H1 (cell line): ENCODE data around the gene TPBG. TPM values are rescaled to one million over a fixed set of nuclear protein-coding genes. Genes with fewer than 3 reads are reported as not detected.

ENCODE experiments used
- CTCF ChIA-PET: fragments of 300-600 bp; sonication (Branson Sonifier 250); formaldehyde crosslinking; loops from one replicate; lab custom pipeline; 2021; ENCODE audit not compliant: partially characterized antibody; lab: Charles Lee
- POLR2A ChIA-PET: fragments of 300-600 bp; sonication (Branson Sonifier 250); formaldehyde crosslinking; loops from one replicate; lab custom pipeline; 2021; ENCODE audit warnings: inconsistent platforms; ENCODE audit not compliant: partially characterized antibody; lab: Charles Lee
- DNase-seq, 2 experiments: peaks; one replicate each; pipeline versions ENCODE4 v3.0.0 to v3.0.0-alpha.2; 2010 to 2022; ENCODE audit warnings: low spot score in 2 of 2, low read depth in 1 of 2, mixed read lengths in 1 of 2
- FAIRE-seq: peaks from 2 replicates; lab custom pipeline; 2011; peaks lifted over from hg19 to GRCh38; lab: Jason Lieb, UNC
- H2AFZ ChIP-seq: 2 replicates; pipeline ENCODE4 v1.8.1; 2012; ENCODE audit warnings: low read length, inconsistent platforms
- H2AK5ac ChIP-seq: 2 replicates; pipeline ENCODE4 v1.6.1; 2013; ENCODE audit warnings: low read depth, low read length
- H2BK120ac ChIP-seq: replicated peaks from 2 replicates; pipeline ENCODE3; 2013; ENCODE audit warnings: low read depth, low read length, inconsistent platforms
- H2BK12ac ChIP-seq: 2 replicates; pipeline ENCODE4 v1.6.1; 2013; ENCODE audit warnings: low read depth, low read length
- H2BK15ac ChIP-seq: 2 replicates; pipeline ENCODE4 v1.6.1; 2013; ENCODE audit warnings: low read length
- H2BK20ac ChIP-seq: 2 replicates; pipeline ENCODE4 v1.6.1; 2013; ENCODE audit warnings: low read length
- H2BK5ac ChIP-seq: 2 replicates; pipeline ENCODE4 v1.6.1; 2013; ENCODE audit warnings: low read depth, low read length
- H3K14ac ChIP-seq: 2 replicates; pipeline ENCODE4 v1.6.1; 2013; ENCODE audit warnings: inconsistent platforms; ENCODE audit not compliant: insufficient read length
- H3K18ac ChIP-seq: 2 replicates; pipeline ENCODE4 v1.6.1; 2013; ENCODE audit warnings: low read length; ENCODE audit errors: extremely low read depth
- H3K23ac ChIP-seq: 2 replicates; pipeline ENCODE4 v1.6.1; 2013; ENCODE audit warnings: inconsistent platforms; ENCODE audit not compliant: insufficient read length
- H3K23me2 ChIP-seq: 2 replicates; pipeline ENCODE4 v1.6.1; 2013; ENCODE audit warnings: low read depth, low read length
- H3K27ac ChIP-seq: 2 replicates; pipeline ENCODE4 v1.6.1; 2011; ENCODE audit warnings: low read depth, low read length, inconsistent platforms
- H3K27me3 ChIP-seq, 4 experiments: replicated peaks in 1 of 4; 1 replicate in 1 of 4; 2 replicates in 3 of 4; pipeline versions ENCODE4 v1.6.1 to v1.8.1; 2011 to 2013; ENCODE audit warnings: low read length in 3 of 4, mild to moderate bottlenecking in 3 of 4, inconsistent platforms in 2 of 4, mixed read lengths in 2 of 4, moderate library complexity in 1 of 4; ENCODE audit not compliant: control insufficient read depth in 3 of 4, insufficient read depth in 3 of 4; ENCODE audit errors: extremely low read depth in 1 of 4
- H3K36me3 ChIP-seq, 4 experiments: 2 replicates each; pipeline versions ENCODE4 v1.6.1 to v1.8.1; 2011 to 2013; ENCODE audit warnings: mild to moderate bottlenecking in 4 of 4, low read length in 3 of 4, moderate library complexity in 2 of 4, control low read depth in 1 of 4, inconsistent platforms in 1 of 4; ENCODE audit not compliant: insufficient read depth in 4 of 4, control insufficient read depth in 2 of 4
- H3K4ac ChIP-seq: replicated peaks from 2 replicates; pipeline ENCODE3; 2013; ENCODE audit warnings: low read length, low read depth, mixed read lengths, inconsistent platforms; ENCODE audit not compliant: insufficient read length
- H3K4me1 ChIP-seq, 4 experiments: replicated peaks in 1 of 4; 1 replicate in 1 of 4; 2 replicates in 3 of 4; pipeline versions ENCODE4 v1.6.1 to v1.8.1; 2011 to 2013; ENCODE audit warnings: low read length in 3 of 4, inconsistent platforms in 2 of 4, mixed read lengths in 1 of 4; ENCODE audit not compliant: insufficient read depth in 4 of 4, control insufficient read depth in 3 of 4
- H3K4me2 ChIP-seq, 2 experiments: 2 replicates each; pipeline versions ENCODE4 v1.6.1 to v1.8.1; 2011 to 2013; ENCODE audit warnings: low read depth in 2 of 2, low read length in 2 of 2, control low read depth in 1 of 2, inconsistent platforms in 1 of 2, mild to moderate bottlenecking in 1 of 2; ENCODE audit not compliant: insufficient read depth in 1 of 2
- H3K4me3 ChIP-seq, 4 experiments: fragments of 200-600, 300-600 bp in 1 of 4; sonication (generic), shearing (Covaris generic), sonication (Bioruptor Twin) in 1 of 4; 2 replicates each; pipeline versions ENCODE4 v1.5.1 to v1.8.1; 2011 to 2016; ENCODE audit warnings: low read length in 4 of 4, low read depth in 3 of 4, control low read depth in 2 of 4, inconsistent platforms in 2 of 4, mild to moderate bottlenecking in 2 of 4, mixed read lengths in 1 of 4, moderate library complexity in 1 of 4; ENCODE audit not compliant: insufficient read depth in 2 of 4; ENCODE audit errors: extremely low read depth in 1 of 4
- H3K56ac ChIP-seq: replicated peaks from 2 replicates; pipeline ENCODE3; 2013; ENCODE audit warnings: low read depth, mild to moderate bottlenecking, mixed read lengths, low read length, inconsistent platforms; ENCODE audit not compliant: insufficient read length
- H3K79me1 ChIP-seq: 2 replicates; pipeline ENCODE4 v1.6.1; 2013; ENCODE audit warnings: low read depth, low read length, control low read depth
- H3K79me2 ChIP-seq, 2 experiments: 2 replicates each; pipeline versions ENCODE4 v1.6.1 to v1.8.1; 2012 to 2013; ENCODE audit warnings: low read length in 2 of 2, mild to moderate bottlenecking in 2 of 2, inconsistent platforms in 1 of 2; ENCODE audit not compliant: insufficient read depth in 2 of 2, control insufficient read depth in 1 of 2
- H3K9ac ChIP-seq, 4 experiments: replicated peaks in 1 of 4; 1 replicate in 1 of 4; 2 replicates in 3 of 4; pipeline versions ENCODE4 v1.6.1 to v1.8.1; 2011 to 2013; ENCODE audit warnings: low read depth in 3 of 4, low read length in 3 of 4, control low read depth in 2 of 4, mild to moderate bottlenecking in 2 of 4, moderate library complexity in 2 of 4, inconsistent platforms in 1 of 4; ENCODE audit errors: extremely low read depth in 1 of 4
- H3K9me3 ChIP-seq, 2 experiments: 2 replicates each; pipeline versions ENCODE4 v1.6.1 to v1.8.1; 2012 to 2013; ENCODE audit warnings: mild to moderate bottlenecking in 2 of 2, moderate library complexity in 2 of 2, control low read depth in 1 of 2, inconsistent platforms in 1 of 2, low read depth in 1 of 2, low read length in 1 of 2, mixed read lengths in 1 of 2; ENCODE audit not compliant: insufficient read depth in 2 of 2
- H4K20me1 ChIP-seq, 2 experiments: replicated peaks in 1 of 2; 2 replicates each; pipeline versions ENCODE3 to v1.8.1; 2011 to 2013; ENCODE audit warnings: inconsistent platforms in 2 of 2, low read length in 2 of 2, mild to moderate bottlenecking in 1 of 2; ENCODE audit not compliant: insufficient read depth in 2 of 2, control insufficient read depth in 1 of 2
- H4K5ac ChIP-seq: 2 replicates; pipeline ENCODE4 v1.6.1; 2013; ENCODE audit warnings: low read length, low read depth, mixed read lengths, inconsistent platforms; ENCODE audit not compliant: insufficient read length
- H4K8ac ChIP-seq: 2 replicates; pipeline ENCODE4 v1.8.0; 2013; ENCODE audit warnings: mild to moderate bottlenecking, moderate library complexity, low read length, inconsistent platforms; ENCODE audit not compliant: insufficient read depth; ENCODE audit errors: extremely low read depth
- H4K91ac ChIP-seq: replicated peaks from 2 replicates; pipeline ENCODE3; 2013; ENCODE audit warnings: low read length, mixed read lengths, inconsistent platforms; ENCODE audit not compliant: insufficient read length
- ATF2 ChIP-seq: IDR thresholded peaks from 2 replicates; pipeline ENCODE4 v1.6.1; 2012; ENCODE audit warnings: low read length, inconsistent platforms
- BACH1 ChIP-seq: IDR thresholded peaks from 2 replicates; pipeline ENCODE4 v1.6.1; 2012; ENCODE audit warnings: low read length, improper control_type of control experiment
- BCL11A ChIP-seq, 2 experiments: IDR thresholded peaks; one replicate each; pipeline ENCODE4 v1.6.1; 2011; ENCODE audit warnings: low read depth in 2 of 2, low read length in 2 of 2, mild to moderate bottlenecking in 2 of 2
- CBX5 ChIP-seq: fragments of 300-800, 300-1000 bp; sonication (generic); IDR thresholded peaks from 2 replicates; pipeline ENCODE4 v1.7.1; 2016; ENCODE audit warnings: antibody characterized with exemption, low read length, low read depth
- CHD1 ChIP-seq: IDR thresholded peaks from 2 replicates; pipeline ENCODE4 v1.6.1; 2012; ENCODE audit warnings: low read depth, low read length, improper control_type of control experiment
- CHD2 ChIP-seq: IDR thresholded peaks from 2 replicates; pipeline ENCODE4 v1.6.1; 2012; ENCODE audit warnings: low read length, improper control_type of control experiment
- EP300 ChIP-seq, 2 experiments: IDR thresholded peaks; 1 replicate in 1 of 2; 2 replicates in 1 of 2; pipeline ENCODE4 v1.6.1; 2011 to 2012; ENCODE audit warnings: low read depth in 2 of 2, low read length in 2 of 2, mild to moderate bottlenecking in 2 of 2, borderline replicate concordance in 1 of 2, inconsistent platforms in 1 of 2, moderate library complexity in 1 of 2
- JUND ChIP-seq: IDR thresholded peaks from 2 replicates; pipeline ENCODE4 v1.6.1; 2011; ENCODE audit warnings: mild to moderate bottlenecking, improper control_type of control experiment, low read length
- POLR2AphosphoS5 ChIP-seq: IDR thresholded peaks from 2 replicates; pipeline ENCODE4 v1.6.1; 2011; ENCODE audit warnings: low read depth, low read length
- TBP ChIP-seq: IDR thresholded peaks from 2 replicates; pipeline ENCODE4 v1.6.1; 2011; ENCODE audit warnings: low read depth, low read length, improper control_type of control experiment
- TCF12 ChIP-seq: IDR thresholded peaks from 2 replicates; pipeline ENCODE4 v1.6.1; 2011; ENCODE audit warnings: low read depth, mild to moderate bottlenecking, low read length
- ZNF274 ChIP-seq: IDR thresholded peaks from 2 replicates; pipeline ENCODE4 v1.7.0; 2012; ENCODE audit warnings: low read length, borderline replicate concordance; ENCODE audit errors: extremely low read depth
- whole genome bisulfite sequencing, 2 experiments: shearing (Covaris generic) in 1 of 2; methylation state at CpG; one replicate each; pipeline versions ENCODE4 v1.1.6 to v1.1.7; 2013 to 2015; ENCODE audit warnings: low lambda C conversion rate in 2 of 2, mixed read lengths in 2 of 2, inconsistent platforms in 1 of 2, low coverage in 1 of 2, missing lambda C conversion rate in 1 of 2; ENCODE audit not compliant: insufficient replicate concordance in 2 of 2, insufficient coverage in 1 of 2, insufficient read length in 1 of 2; ENCODE audit errors: extremely low coverage in 1 of 2, missing lambda C conversion rate in 1 of 2; 5-methylcytosine and 5-hydroxymethylcytosine counted together
- polyA plus RNA-seq, 7 experiments: library from polyadenylated mRNA; depleted of rRNA in 3 of 7; stranded (reverse) in 5 of 7; unstranded in 2 of 7; fragments of >200 nt in 5 of 7; fragments of 200-250 nt in 2 of 7; gene quantifications; 1 replicate in 5 of 7; 2 replicates in 1 of 7; 4 replicates in 1 of 7; pipeline versions ENCODE4 v1.2.1 to v1.2.3, GENCODE V29; 2011 to 2013; ENCODE audit warnings: missing spikeins in 2 of 7, mixed read lengths in 2 of 7
- total RNA-seq: library from RNA; stranded (reverse); fragmentation: NEBNext Ultra II Directional; extraction: Animal tissue kit (Norgen Biotek cat#: 25700); gene quantifications from 2 replicates; pipeline ENCODE4 v1.2.1, GENCODE V29; 2021
- TF ChIP-seq, protein P1 (sequence below): IDR thresholded peaks from 2 replicates; pipeline ENCODE4 v1.6.1; 2011; ENCODE audit warnings: low read depth, mild to moderate bottlenecking, low read length; ENCODE audit not compliant: insufficient read depth

TPBG gene
- total and polyA plus RNA-seq, 2 of the 8 experiments (the other 6 are each of a cell fraction or from before 2014, with no cell fraction given): 28.4 to 33.6 TPM

DNA sequence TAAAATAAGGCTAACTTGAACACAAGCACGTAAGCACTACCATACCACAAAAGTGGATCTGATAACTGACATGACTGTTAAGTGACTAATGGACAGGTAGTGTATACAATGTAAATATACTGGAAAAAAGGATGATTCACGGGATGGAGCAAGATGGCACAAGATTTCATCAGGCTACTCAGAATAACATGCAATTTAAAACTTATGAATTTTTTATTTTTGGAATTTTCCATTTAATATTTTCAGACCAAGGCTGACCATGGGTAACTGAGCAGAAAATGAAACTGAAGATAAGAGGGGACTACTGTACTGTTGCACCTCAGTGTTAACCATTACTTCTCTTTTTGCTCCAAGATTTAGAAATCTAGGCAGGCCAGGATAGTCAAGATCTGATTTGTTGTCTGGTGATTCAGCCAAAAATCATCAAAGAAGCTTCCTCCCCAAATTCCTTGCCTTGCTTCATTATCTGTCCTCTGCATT lies 45.4 kb downstream of the TPBG start:
- H3K14ac ChIP-seq: no peak overlapping the region
- no peak overlapping the region for H3K18ac ChIP-seq
- no peak overlapping the region for H4K5ac ChIP-seq
- 89% methylated on average over 2 of the region's 2 CpGs; no CpG with 5 or more reads in 1 of the 2 experiments for WGBS, 2 experiments
- DNase-seq (no peak), FAIRE-seq (no peak)
- H4K20me1 ChIP-seq: no peaks in the 10 kb centered on the region
- H4K8ac ChIP-seq: no peak overlapping the region
- no peak overlapping the region for H2BK5ac ChIP-seq
- H2BK20ac ChIP-seq: no peak overlapping the region
- H3K4ac ChIP-seq: no peak overlapping the region
- no peak overlapping the region for H2AK5ac ChIP-seq
- no peak overlapping the region for H3K56ac ChIP-seq
- no peak overlapping the region for H3K9ac ChIP-seq
- CTCF ChIA-PET: interaction anchor here (0.6 kb wide), 1 partner anchor 17 kb away, joined by 5 read pairs; no protein-coding TSS in a partner anchor
- H3K79me1 ChIP-seq: no peaks in the 10 kb centered on the region
- no peak overlapping the region for H2BK120ac ChIP-seq
- H3K27ac ChIP-seq: no peak overlapping the region
- H3K9me3 ChIP-seq: no peaks in the 10 kb centered on the region
- peaks cover 0 to 2% (median 0%) of the 10 kb centered on the region in 4 experiments; a peak in 1 of 7 replicates for H3K4me1 ChIP-seq
- no peak overlapping the region for H3K4me2 ChIP-seq
- H3K23ac ChIP-seq: no peak overlapping the region
- no peaks in the 10 kb centered on the region for H3K23me2 ChIP-seq
- no peak overlapping the region for H2AFZ ChIP-seq
- H3K27me3 ChIP-seq: no peaks in the 10 kb centered on the region
- H4K91ac ChIP-seq: no peak overlapping the region
- POLR2A ChIA-PET: no interaction called here
- no peak overlapping the region for H2BK15ac ChIP-seq
- H2BK12ac ChIP-seq: no peak overlapping the region
- H3K4me3 ChIP-seq: no peak overlapping the region
- no peaks in the 10 kb centered on the region for H3K79me2 ChIP-seq
- no peaks in the 10 kb centered on the region for H3K36me3 ChIP-seq
- TF ChIP-seq TCF12 (no peak), BACH1 (no peak), JUND (no peak), ATF2 (no peak), BCL11A (IDR thresholded peaks at IDR 0.05; ENCODE audit: low read depth in 2 of 2, low read length in 2 of 2) (no peak), TBP (no peak), ZNF274 (no peak), EP300 (IDR thresholded peaks at IDR 0.05; ENCODE audit: borderline replicate concordance in 1 of 2, low read depth in 2 of 2, low read length in 2 of 2) (no peak), CBX5 (no peak), CHD2 (no peak), CHD1 (no peak), POLR2AphosphoS5 (no peak)
- TF ChIP-seq, protein P1, sequence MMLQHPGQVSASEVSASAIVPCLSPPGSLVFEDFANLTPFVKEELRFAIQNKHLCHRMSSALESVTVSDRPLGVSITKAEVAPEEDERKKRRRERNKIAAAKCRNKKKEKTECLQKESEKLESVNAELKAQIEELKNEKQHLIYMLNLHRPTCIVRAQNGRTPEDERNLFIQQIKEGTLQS: no peak
